HepG2 (cell line): ENCODE data around the gene RBM45. TPM values are rescaled to one million over a fixed set of nuclear protein-coding genes. Genes with fewer than 3 reads are reported as not detected.

ENCODE experiments used
- HMG20A ChIP-seq: IDR thresholded peaks from 2 replicates; pipeline ENCODE4 v1.6.1; 2016; ENCODE audit warnings: borderline replicate concordance
- NR2F6 ChIP-seq, 2 experiments: IDR thresholded peaks; 2 replicates each; pipeline ENCODE4 v1.6.1; 2016; ENCODE audit warnings: antibody characterized with exemption in 1 of 2, mild to moderate bottlenecking in 1 of 2
- PRMT3 ChIP-seq: sonication (generic); formaldehyde crosslinking; IDR thresholded peaks from 2 replicates; pipeline ENCODE4 v1.8.1; 2022; ENCODE audit warnings: low read depth, mild to moderate bottlenecking, moderate library complexity, missing genetic modification reagents, borderline replicate concordance
- RAD51 ChIP-seq: fragments of 450-650 bp; IDR thresholded peaks from 2 replicates; pipeline ENCODE4 v1.6.1; 2016; ENCODE audit warnings: borderline replicate concordance
- RARA ChIP-seq: IDR thresholded peaks from 2 replicates; pipeline ENCODE4 v1.6.1; 2016; ENCODE audit warnings: missing genetic modification reagents, missing compliant biosample characterization
- ZNF205 ChIP-seq: IDR thresholded peaks from 2 replicates; pipeline ENCODE4 v1.6.1; 2018; ENCODE audit warnings: missing biosample characterization, missing genetic modification reagents
- ZNF251 ChIP-seq: sonication (generic); formaldehyde crosslinking; IDR thresholded peaks from 2 replicates; pipeline ENCODE4 v1.9.0; 2021; ENCODE audit warnings: mild to moderate bottlenecking, missing genetic modification reagents
- ZNF282 ChIP-seq: fragments of 450-650 bp; IDR thresholded peaks from 2 replicates; pipeline ENCODE4 v1.6.1; 2018; ENCODE audit not compliant: partially characterized antibody
- ZNF564 ChIP-seq: sonication (generic); formaldehyde crosslinking; IDR thresholded peaks from 2 replicates; pipeline ENCODE4 v1.8.1; 2023; ENCODE audit warnings: mild to moderate bottlenecking, missing genetic modification reagents
- ZNF782 ChIP-seq: sonication (generic); formaldehyde crosslinking; IDR thresholded peaks from 2 replicates; pipeline ENCODE4 v1.4.0; 2020; ENCODE audit warnings: missing genetic modification reagents, mild to moderate bottlenecking, borderline replicate concordance
- ZNF816 ChIP-seq: sonication (generic); formaldehyde crosslinking; IDR thresholded peaks from 2 replicates; pipeline ENCODE4 v1.8.0; 2022; ENCODE audit warnings: missing genetic modification reagents, mild to moderate bottlenecking, borderline replicate concordance
- ZNF879 ChIP-seq: sonication (generic); formaldehyde crosslinking; IDR thresholded peaks from 2 replicates; pipeline ENCODE4 v1.8.1; 2023; ENCODE audit warnings: missing genetic modification reagents
- ZUFSP ChIP-seq: sonication (generic); formaldehyde crosslinking; IDR thresholded peaks from 2 replicates; pipeline ENCODE4 v1.9.0; 2021; ENCODE audit warnings: missing genetic modification reagents, mild to moderate bottlenecking, borderline replicate concordance
- polyA plus RNA-seq, 8 experiments: library from polyadenylated mRNA; depleted of rRNA in 3 of 8; stranded (reverse) in 7 of 8; unstranded in 1 of 8; fragments of >200 nt; fragmentation: Illumina TruSeq in 4 of 8; extraction: Trizol in 4 of 8; gene quantifications; 2 replicates each; pipeline versions ENCODE4 v1.2.1 to v1.2.3, GENCODE V29; 2011 to 2016; ENCODE audit warnings: low read depth in 4 of 8, missing spikeins in 1 of 8, mixed read lengths in 1 of 8; ENCODE audit not compliant: insufficient read depth in 1 of 8
- total RNA-seq, 5 experiments: library from RNA; depleted of rRNA; stranded (reverse); fragments of >200 nt; fragmentation: Illumina TruSeq; extraction: Trizol; gene quantifications; 2 replicates each; pipeline ENCODE4 v1.2.3, GENCODE V29; 2016; ENCODE audit warnings: low read depth in 1 of 5
- TF ChIP-seq, protein P1 (sequence below), 2 experiments: fragments of 450-650 bp in 1 of 2; sonication (generic) in 1 of 2; formaldehyde crosslinking; IDR thresholded peaks; 2 replicates each; pipeline versions ENCODE4 v1.5.0 to v1.8.0; 2020 to 2022; ENCODE audit warnings: mild to moderate bottlenecking in 1 of 2, missing genetic modification reagents in 1 of 2
- TF ChIP-seq, protein P2 (sequence below): sonication (generic); formaldehyde crosslinking; IDR thresholded peaks from 2 replicates; pipeline ENCODE4 v1.9.0; 2022; ENCODE audit warnings: low read depth, missing genetic modification reagents
- TF ChIP-seq, protein P3 (sequence below): sonication (generic); formaldehyde crosslinking; IDR thresholded peaks from 2 replicates; pipeline ENCODE4 v1.5.1; 2020; ENCODE audit warnings: missing genetic modification reagents, mild to moderate bottlenecking, borderline replicate concordance
- TF ChIP-seq, protein P4 (sequence below): fragments of 450-650 bp; IDR thresholded peaks from 2 replicates; pipeline ENCODE4 v1.6.1; 2017; ENCODE audit warnings: mild to moderate bottlenecking

The RBM45 gene
- total and polyA plus RNA-seq, 2 of the 13 experiments (the other 11 are each of a cell fraction or from before 2014, with no cell fraction given), result 5.7 to 25.2 TPM

GRCh38 chr2:178072383-178073301, 39.6 kb upstream of the RBM45 start, which contains the start of gene PDE11A (continued):
- TF ChIP-seq, protein P1, sequence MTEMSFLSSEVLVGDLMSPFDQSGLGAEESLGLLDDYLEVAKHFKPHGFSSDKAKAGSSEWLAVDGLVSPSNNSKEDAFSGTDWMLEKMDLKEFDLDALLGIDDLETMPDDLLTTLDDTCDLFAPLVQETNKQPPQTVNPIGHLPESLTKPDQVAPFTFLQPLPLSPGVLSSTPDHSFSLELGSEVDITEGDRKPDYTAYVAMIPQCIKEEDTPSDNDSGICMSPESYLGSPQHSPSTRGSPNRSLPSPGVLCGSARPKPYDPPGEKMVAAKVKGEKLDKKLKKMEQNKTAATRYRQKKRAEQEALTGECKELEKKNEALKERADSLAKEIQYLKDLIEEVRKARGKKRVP (CRISPR knock-in tag; IDR thresholded peaks at IDR 0.05), result peak in 1 of 2 experiments; percentile 68; a peak in 1 of 4 replicates
- TF ChIP-seq, protein P2, sequence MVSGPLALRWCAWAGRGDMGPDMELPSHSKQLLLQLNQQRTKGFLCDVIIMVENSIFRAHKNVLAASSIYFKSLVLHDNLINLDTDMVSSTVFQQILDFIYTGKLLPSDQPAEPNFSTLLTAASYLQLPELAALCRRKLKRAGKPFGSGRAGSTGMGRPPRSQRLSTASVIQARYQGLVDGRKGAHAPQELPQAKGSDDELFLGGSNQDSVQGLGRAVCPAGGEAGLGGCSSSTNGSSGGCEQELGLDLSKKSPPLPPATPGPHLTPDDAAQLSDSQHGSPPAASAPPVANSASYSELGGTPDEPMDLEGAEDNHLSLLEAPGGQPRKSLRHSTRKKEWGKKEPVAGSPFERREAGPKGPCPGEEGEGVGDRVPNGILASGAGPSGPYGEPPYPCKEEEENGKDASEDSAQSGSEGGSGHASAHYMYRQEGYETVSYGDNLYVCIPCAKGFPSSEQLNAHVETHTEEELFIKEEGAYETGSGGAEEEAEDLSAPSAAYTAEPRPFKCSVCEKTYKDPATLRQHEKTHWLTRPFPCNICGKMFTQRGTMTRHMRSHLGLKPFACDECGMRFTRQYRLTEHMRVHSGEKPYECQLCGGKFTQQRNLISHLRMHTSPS (CRISPR knock-in tag), result peak; percentile 65; the same call in 1 of the 2 replicates
- no peak; the same call in 1 of the 2 replicates for TF ChIP-seq ZNF782 (CRISPR knock-in tag)
- peak; percentile 52; the same call in 1 of the 2 replicates for TF ChIP-seq ZNF205
- no peak for TF ChIP-seq ZNF282
- TF ChIP-seq HMG20A, result no peak
- TF ChIP-seq ZNF251 (CRISPR knock-in tag), result no peak
- TF ChIP-seq ZNF564 (CRISPR knock-in tag), result peak; percentile 92
- no peak for TF ChIP-seq PRMT3 (CRISPR knock-in tag)
- no peak for TF ChIP-seq ZNF816 (CRISPR knock-in tag)
- TF ChIP-seq, protein P3, sequence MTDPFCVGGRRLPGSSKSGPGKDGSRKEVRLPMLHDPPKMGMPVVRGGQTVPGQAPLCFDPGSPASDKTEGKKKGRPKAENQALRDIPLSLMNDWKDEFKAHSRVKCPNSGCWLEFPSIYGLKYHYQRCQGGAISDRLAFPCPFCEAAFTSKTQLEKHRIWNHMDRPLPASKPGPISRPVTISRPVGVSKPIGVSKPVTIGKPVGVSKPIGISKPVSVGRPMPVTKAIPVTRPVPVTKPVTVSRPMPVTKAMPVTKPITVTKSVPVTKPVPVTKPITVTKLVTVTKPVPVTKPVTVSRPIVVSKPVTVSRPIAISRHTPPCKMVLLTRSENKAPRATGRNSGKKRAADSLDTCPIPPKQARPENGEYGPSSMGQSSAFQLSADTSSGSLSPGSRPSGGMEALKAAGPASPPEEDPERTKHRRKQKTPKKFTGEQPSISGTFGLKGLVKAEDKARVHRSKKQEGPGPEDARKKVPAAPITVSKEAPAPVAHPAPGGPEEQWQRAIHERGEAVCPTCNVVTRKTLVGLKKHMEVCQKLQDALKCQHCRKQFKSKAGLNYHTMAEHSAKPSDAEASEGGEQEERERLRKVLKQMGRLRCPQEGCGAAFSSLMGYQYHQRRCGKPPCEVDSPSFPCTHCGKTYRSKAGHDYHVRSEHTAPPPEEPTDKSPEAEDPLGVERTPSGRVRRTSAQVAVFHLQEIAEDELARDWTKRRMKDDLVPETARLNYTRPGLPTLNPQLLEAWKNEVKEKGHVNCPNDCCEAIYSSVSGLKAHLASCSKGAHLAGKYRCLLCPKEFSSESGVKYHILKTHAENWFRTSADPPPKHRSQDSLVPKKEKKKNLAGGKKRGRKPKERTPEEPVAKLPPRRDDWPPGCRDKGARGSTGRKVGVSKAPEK (CRISPR knock-in tag), result 0 out of 2 replicates have a peak, but pooled peaks have one; percentile 17
- TF ChIP-seq, protein P4, sequence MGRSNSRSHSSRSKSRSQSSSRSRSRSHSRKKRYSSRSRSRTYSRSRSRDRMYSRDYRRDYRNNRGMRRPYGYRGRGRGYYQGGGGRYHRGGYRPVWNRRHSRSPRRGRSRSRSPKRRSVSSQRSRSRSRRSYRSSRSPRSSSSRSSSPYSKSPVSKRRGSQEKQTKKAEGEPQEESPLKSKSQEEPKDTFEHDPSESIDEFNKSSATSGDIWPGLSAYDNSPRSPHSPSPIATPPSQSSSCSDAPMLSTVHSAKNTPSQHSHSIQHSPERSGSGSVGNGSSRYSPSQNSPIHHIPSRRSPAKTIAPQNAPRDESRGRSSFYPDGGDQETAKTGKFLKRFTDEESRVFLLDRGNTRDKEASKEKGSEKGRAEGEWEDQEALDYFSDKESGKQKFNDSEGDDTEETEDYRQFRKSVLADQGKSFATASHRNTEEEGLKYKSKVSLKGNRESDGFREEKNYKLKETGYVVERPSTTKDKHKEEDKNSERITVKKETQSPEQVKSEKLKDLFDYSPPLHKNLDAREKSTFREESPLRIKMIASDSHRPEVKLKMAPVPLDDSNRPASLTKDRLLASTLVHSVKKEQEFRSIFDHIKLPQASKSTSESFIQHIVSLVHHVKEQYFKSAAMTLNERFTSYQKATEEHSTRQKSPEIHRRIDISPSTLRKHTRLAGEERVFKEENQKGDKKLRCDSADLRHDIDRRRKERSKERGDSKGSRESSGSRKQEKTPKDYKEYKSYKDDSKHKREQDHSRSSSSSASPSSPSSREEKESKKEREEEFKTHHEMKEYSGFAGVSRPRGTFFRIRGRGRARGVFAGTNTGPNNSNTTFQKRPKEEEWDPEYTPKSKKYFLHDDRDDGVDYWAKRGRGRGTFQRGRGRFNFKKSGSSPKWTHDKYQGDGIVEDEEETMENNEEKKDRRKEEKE, result no peak
- TF ChIP-seq RARA (CRISPR knock-in tag), result peak; percentile 60; the same call in 1 of the 2 replicates
- no peak for TF ChIP-seq ZNF879 (CRISPR knock-in tag)
- no peak for TF ChIP-seq ZUFSP
- no peak for TF ChIP-seq RAD51
- TF ChIP-seq NR2F6 (IDR thresholded peaks at IDR 0.05), result no peak
- peak; percentile 61; the same call in 1 of the 2 replicates for TF ChIP-seq NR2F6 (CRISPR knock-in tag; IDR thresholded peaks at IDR 0.05)
